Suprapubic skin (tissue), 4 donors: Measurements from ENCODE around the gene CPT1C. TPM values are rescaled to one million over a fixed set of nuclear protein-coding genes. Genes with fewer than 3 reads are reported as not detected.

Experiments
- DNase-seq, 2 donors: peaks; one replicate each; pipeline ENCODE4 v3.0.0-alpha.2; 2019; ENCODE audit warnings: low spot score in 2 of 2
- H3K27ac ChIP-seq: fragments of 200-600 bp; sonication (generic); one replicate; pipeline ENCODE4 v1.5.1; 2019
- H3K27me3 ChIP-seq: fragments of 200-600 bp; sonication (generic); one replicate; pipeline ENCODE4 v1.5.1; 2019
- H3K36me3 ChIP-seq: fragments of 200-600 bp; sonication (generic); one replicate; pipeline ENCODE4 v1.5.1; 2019
- H3K4me1 ChIP-seq: fragments of 200-600 bp; sonication (generic); one replicate; pipeline ENCODE4 v1.5.1; 2019
- H3K4me3 ChIP-seq: fragments of 200-600 bp; sonication (generic); one replicate; pipeline ENCODE4 v1.5.1; 2019; ENCODE audit warnings: mild to moderate bottlenecking
- H3K9me3 ChIP-seq: fragments of 200-600 bp; sonication (generic); one replicate; pipeline ENCODE4 v1.5.1; 2019
- EP300 ChIP-seq: sonication (generic); formaldehyde crosslinking; IDR thresholded peaks from one replicate; pipeline ENCODE4 v1.6.1; 2017; ENCODE audit warnings: antibody characterized with exemption
- POLR2A ChIP-seq, 2 donors: fragments of 450-650 bp; IDR thresholded peaks; one replicate each; pipeline ENCODE4 v1.6.1; 2017; ENCODE audit warnings: antibody characterized with exemption in 2 of 2, mild to moderate bottlenecking in 2 of 2, moderate library complexity in 2 of 2
- POLR2AphosphoS5 ChIP-seq, 3 donors: sonication (generic); formaldehyde crosslinking; IDR thresholded peaks; one replicate each; pipeline ENCODE4 v1.6.1; 2017; ENCODE audit warnings: antibody characterized with exemption in 3 of 3
- WGBS: methylation state at CpG from one replicate; pipeline ENCODE4 v1.1.5; 2018; 5-methylcytosine and 5-hydroxymethylcytosine counted together
- total RNA-seq, 4 donors: library from RNA; depleted of rRNA; stranded (reverse); fragments of >200 nt; gene quantifications; one replicate each; pipeline ENCODE4 v1.1.0, GENCODE V29; 2016
- TF ChIP-seq, protein P1 (sequence below), 2 donors: fragments of 200-600 bp in 1 of 2; fragments of 450-650 bp in 1 of 2; sonication (generic) in 1 of 2; IDR thresholded peaks; one replicate each; pipeline ENCODE4 v1.5.1; 2016 to 2019; ENCODE audit warnings: antibody characterized with exemption in 2 of 2, mild to moderate bottlenecking in 1 of 2, moderate library complexity in 1 of 2

Gene CPT1C
- total RNA-seq, 4 donors from 2014 or later = 0.57 to 1.2 (median 0.92) TPM

DNA sequence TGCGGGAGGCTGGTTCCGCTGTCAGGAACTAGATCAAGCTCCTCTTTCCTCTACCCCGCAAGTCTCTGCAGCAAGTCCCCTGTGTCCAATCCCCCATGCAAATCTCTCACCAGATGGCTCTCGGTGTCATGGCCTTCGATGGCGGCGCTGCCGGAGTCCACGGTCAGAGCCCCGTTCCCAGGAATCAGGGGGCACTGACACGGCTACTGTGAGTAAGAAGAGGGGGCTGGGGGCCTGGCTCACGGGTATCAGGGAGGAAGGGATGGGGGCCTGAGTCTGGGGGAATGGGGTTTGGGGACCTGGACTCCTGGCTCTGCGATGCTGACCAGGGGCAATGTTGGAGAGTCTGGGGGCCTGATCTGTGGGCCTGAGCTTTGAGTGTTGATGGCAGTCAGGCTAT lies 44.9 kb upstream of the CPT1C start:
- no peak for DNase-seq
- no peak overlapping the region for H3K27ac ChIP-seq
- no peaks in the 10 kb centered on the region for H3K9me3 ChIP-seq
- no peaks in the 10 kb centered on the region for H3K27me3 ChIP-seq
- peaks cover 52% of the 10 kb centered on the region for H3K36me3 ChIP-seq
- no peak for TF ChIP-seq POLR2A (IDR thresholded peaks at IDR 0.05)
- 94% methylated on average over 13 of the region's 13 CpGs for WGBS
- peaks cover 33% of the 10 kb centered on the region for H3K4me1 ChIP-seq
- no peak overlapping the region for H3K4me3 ChIP-seq

DNA sequence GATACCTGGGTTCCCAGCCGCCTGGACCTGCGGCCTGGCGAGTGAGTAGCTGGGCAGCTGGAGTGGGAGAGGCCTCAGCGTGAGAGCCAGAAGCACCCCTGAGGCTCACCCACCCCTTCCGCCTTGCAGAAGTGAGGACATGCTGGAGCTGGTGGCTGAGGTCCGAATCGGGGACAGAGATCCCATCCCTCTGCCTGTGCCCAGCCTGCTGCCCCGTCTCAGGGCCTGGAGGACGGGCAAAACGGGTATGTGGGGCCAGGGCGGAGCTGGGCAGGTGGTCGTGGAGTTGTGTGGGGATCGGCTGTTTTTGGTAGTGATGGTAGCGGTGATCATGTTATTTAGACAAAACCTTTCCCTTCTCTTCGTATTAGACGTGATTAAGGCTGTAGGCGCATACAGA lies 44.3 kb upstream of the CPT1C start:
- no peaks in the 10 kb centered on the region for H3K9me3 ChIP-seq
- 96% methylated on average over 15 of the region's 17 CpGs for WGBS
- TF ChIP-seq EP300 (no peak), POLR2A (IDR thresholded peaks at IDR 0.05) (no peak), POLR2AphosphoS5 (IDR thresholded peaks at IDR 0.05) (no peak)
- TF ChIP-seq, protein P1, sequence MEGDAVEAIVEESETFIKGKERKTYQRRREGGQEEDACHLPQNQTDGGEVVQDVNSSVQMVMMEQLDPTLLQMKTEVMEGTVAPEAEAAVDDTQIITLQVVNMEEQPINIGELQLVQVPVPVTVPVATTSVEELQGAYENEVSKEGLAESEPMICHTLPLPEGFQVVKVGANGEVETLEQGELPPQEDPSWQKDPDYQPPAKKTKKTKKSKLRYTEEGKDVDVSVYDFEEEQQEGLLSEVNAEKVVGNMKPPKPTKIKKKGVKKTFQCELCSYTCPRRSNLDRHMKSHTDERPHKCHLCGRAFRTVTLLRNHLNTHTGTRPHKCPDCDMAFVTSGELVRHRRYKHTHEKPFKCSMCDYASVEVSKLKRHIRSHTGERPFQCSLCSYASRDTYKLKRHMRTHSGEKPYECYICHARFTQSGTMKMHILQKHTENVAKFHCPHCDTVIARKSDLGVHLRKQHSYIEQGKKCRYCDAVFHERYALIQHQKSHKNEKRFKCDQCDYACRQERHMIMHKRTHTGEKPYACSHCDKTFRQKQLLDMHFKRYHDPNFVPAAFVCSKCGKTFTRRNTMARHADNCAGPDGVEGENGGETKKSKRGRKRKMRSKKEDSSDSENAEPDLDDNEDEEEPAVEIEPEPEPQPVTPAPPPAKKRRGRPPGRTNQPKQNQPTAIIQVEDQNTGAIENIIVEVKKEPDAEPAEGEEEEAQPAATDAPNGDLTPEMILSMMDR (IDR thresholded peaks at IDR 0.05) = no peak
- H3K4me1 ChIP-seq = peaks cover 27% of the 10 kb centered on the region
- DNase-seq = no peak
- H3K4me3 ChIP-seq = no peak overlapping the region
- no peak overlapping the region for H3K27ac ChIP-seq
- H3K36me3 ChIP-seq = peaks cover 58% of the 10 kb centered on the region
- H3K27me3 ChIP-seq = no peaks in the 10 kb centered on the region

DNA sequence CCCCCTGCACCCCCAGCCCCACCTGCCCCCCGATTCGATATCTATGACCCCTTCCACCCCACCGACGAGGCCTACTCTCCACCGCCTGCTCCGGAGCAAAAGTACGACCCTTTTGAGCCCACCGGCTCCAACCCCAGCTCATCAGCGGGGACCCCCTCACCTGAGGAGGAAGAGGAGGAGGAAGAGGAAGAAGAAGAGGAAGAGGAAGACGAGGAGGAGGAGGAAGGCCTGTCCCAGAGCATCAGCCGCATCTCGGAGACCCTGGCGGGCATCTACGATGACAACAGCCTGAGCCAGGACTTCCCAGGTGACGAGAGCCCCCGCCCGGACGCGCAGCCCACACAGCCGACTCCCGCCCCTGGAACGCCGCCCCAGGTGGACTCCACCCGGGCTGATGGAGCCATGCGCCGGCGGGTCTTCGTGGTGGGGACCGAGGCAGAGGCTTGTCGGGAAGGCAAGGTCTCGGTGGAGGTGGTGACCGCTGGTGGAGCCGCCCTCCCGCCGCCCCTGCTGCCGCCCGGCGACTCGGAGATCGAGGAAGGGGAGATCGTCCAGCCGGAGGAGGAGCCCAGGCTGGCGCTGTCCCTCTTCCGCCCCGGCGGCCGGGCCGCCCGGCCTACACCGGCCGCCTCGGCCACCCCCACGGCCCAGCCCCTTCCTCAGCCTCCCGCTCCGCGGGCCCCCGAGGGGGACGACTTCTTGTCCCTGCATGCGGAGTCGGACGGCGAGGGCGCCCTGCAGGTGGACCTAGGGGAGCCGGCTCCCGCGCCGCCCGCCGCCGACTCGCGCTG lies 39.7 kb upstream of the CPT1C start:
- Histone ChIP-seq H3K4me1 (no peaks in the 10 kb centered on the region), H3K27me3 (no peaks in the 10 kb centered on the region), H3K4me3 (no peak overlapping the region), H3K27ac (no peak overlapping the region), H3K36me3 (peaks cover 91% of the 10 kb centered on the region), H3K9me3 (no peaks in the 10 kb centered on the region)
- WGBS = 89% methylated on average over 27 of the region's 72 CpGs
- no peak for TF ChIP-seq POLR2AphosphoS5 (IDR thresholded peaks at IDR 0.05)
- no peak for TF ChIP-seq POLR2A (IDR thresholded peaks at IDR 0.05)
- TF ChIP-seq, protein P1 (IDR thresholded peaks at IDR 0.05) = no peak
- no peak for TF ChIP-seq EP300
- no peak for DNase-seq

DNA sequence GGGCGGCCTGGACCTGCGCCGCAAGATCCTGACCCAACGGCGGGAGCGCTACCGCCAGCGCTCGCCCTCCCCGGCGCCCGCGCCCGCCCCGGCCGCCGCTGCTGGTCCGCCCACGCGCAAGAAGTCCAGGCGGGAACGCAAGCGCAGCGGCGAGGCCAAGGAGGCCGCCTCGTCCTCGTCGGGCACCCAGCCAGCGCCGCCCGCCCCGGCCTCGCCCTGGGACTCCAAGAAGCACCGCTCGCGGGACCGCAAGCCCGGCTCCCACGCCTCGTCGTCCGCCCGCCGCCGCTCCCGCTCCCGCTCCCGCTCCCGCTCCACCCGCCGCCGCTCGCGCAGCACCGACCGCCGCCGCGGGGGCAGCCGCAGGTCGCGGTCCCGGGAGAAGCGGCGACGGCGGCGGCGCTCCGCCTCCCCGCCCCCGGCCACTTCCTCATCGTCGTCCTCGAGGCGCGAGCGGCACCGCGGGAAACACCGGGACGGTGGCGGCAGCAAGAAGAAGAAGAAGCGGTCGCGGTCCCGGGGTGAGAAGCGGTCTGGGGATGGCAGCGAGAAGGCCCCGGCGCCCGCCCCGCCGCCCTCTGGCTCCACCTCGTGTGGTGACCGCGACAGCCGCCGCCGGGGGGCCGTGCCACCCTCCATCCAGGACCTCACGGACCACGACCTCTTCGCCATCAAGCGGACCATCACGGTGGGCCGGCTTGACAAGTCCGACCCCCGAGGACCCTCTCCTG lies 38.9 kb upstream of the CPT1C start:
- Histone ChIP-seq H3K27ac (no peak overlapping the region), H3K4me3 (no peak overlapping the region), H3K27me3 (no peaks in the 10 kb centered on the region), H3K36me3 (peaks cover 91% of the 10 kb centered on the region), H3K9me3 (no peaks in the 10 kb centered on the region), H3K4me1 (no peaks in the 10 kb centered on the region)
- WGBS = 94% methylated on average over 88 of the region's 110 CpGs
- TF ChIP-seq, protein P1 (IDR thresholded peaks at IDR 0.05) = no peak
- TF ChIP-seq POLR2AphosphoS5 (IDR thresholded peaks at IDR 0.05) (no peak), POLR2A (IDR thresholded peaks at IDR 0.05) (no peak), EP300 (no peak)
- DNase-seq = no peak

DNA sequence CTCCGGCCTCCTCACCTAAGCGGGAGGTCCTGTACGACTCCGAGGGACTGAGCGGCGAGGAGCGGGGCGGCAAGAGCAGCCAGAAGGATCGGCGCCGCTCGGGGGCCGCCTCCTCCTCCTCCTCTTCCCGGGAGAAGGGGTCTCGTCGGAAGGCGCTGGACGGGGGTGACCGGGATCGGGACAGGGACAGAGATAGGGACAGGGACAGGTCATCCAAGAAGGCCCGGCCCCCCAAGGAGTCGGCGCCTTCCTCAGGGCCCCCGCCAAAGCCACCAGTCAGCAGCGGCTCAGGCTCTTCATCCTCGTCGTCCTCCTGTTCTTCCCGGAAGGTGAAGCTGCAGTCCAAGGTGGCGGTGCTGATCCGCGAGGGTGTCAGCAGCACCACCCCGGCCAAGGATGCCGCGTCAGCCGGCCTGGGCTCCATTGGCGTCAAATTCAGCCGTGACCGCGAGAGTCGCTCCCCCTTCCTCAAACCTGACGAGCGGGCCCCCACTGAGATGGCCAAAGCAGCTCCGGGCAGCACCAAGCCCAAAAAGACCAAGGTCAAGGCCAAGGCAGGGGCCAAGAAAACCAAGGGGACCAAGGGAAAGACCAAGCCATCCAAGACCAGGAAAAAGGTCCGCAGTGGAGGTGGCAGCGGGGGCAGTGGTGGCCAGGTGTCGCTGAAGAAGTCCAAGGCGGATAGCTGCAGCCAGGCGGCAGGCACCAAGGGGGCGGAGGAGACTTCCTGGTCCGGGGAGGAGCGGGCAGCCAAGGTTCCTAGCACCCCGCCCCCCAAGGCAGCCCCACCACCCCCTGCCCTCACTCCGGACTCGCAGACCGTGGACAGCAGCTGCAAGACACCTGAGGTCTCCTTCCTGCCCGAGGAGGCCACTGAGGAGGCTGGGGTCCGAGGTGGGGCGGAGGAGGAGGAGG lies 38.1 kb upstream of the CPT1C start:
- DNase-seq = no peak
- Histone ChIP-seq H3K4me3 (no peak overlapping the region), H3K27ac (no peak overlapping the region), H3K36me3 (peaks cover 91% of the 10 kb centered on the region), H3K4me1 (no peaks in the 10 kb centered on the region), H3K9me3 (no peaks in the 10 kb centered on the region), H3K27me3 (no peaks in the 10 kb centered on the region)
- TF ChIP-seq, protein P1 (IDR thresholded peaks at IDR 0.05) = no peak
- no peak for TF ChIP-seq POLR2AphosphoS5 (IDR thresholded peaks at IDR 0.05)
- no peak for TF ChIP-seq POLR2A (IDR thresholded peaks at IDR 0.05)
- no peak for TF ChIP-seq EP300
- WGBS = 92% methylated on average over 29 of the region's 58 CpGs
